Calu3 (cell line): Measurements from ENCODE around the gene MAP4K5. TPM values are rescaled to one million over a fixed set of nuclear protein-coding genes. Genes with fewer than 3 reads are reported as not detected.
"Not testable (repeated sequence)": the region's sequence is repeated elsewhere in the genome, so short reads cannot be mapped to it uniquely, and the experiment has no call there.

Experiments
- BruUV-seq: library from RNA; stranded (reverse); fragments of 400-500 nt; replicated peaks from 2 replicates; lab custom pipeline; 2021; lab: Mats Ljungman, UMichigan
- CTCF ChIA-PET: fragments of 300-600 bp; sonication (Branson Sonifier 250); formaldehyde crosslinking; loops from one replicate; lab custom pipeline; 2022; ENCODE audit warnings: antibody characterized with exemption; lab: Charles Lee
- DNase-seq: peaks from one replicate; pipeline ENCODE4 v3.0.0; 2022
- H3K27ac Mint-ChIP-seq: one replicate; pipeline ENCODE4 v1.8.0; 2022; ENCODE audit warnings: mixed read lengths; ENCODE audit not compliant: unreplicated experiment
- H3K27me3 Mint-ChIP-seq: one replicate; pipeline ENCODE4 v1.8.0; 2022; ENCODE audit warnings: mixed read lengths; ENCODE audit not compliant: unreplicated experiment
- H3K36me3 Mint-ChIP-seq: one replicate; pipeline ENCODE4 v1.8.0; 2022; ENCODE audit warnings: mild to moderate bottlenecking, moderate library complexity, mixed read lengths; ENCODE audit not compliant: insufficient read depth, unreplicated experiment
- H3K4me1 Mint-ChIP-seq: one replicate; pipeline ENCODE4 v1.8.0; 2022; ENCODE audit warnings: mild to moderate bottlenecking, low read depth, mixed read lengths; ENCODE audit not compliant: unreplicated experiment
- H3K4me3 Mint-ChIP-seq: one replicate; pipeline ENCODE4 v1.8.0; 2022; ENCODE audit warnings: mild to moderate bottlenecking, low read depth, moderate library complexity, mixed read lengths; ENCODE audit not compliant: unreplicated experiment
- H3K9me3 Mint-ChIP-seq: one replicate; pipeline ENCODE4 v1.8.0; 2022; ENCODE audit warnings: low read depth, mixed read lengths; ENCODE audit not compliant: unreplicated experiment
- intact Hi-C: fragments of 100-400 bp; cut with micrococcal nuclease; formaldehyde crosslinking; loops from one replicate; pipeline ENCODE4 v1.10.0; 2022; ENCODE audit not compliant: unreplicated experiment
- total RNA-seq: library from RNA; stranded (reverse); gene quantifications from 2 replicates; pipeline ENCODE4 v1.2.3, GENCODE V29; 2022
- TF ChIP-seq, protein P1 (sequence below): fragments of 200-600 bp; IDR thresholded peaks from one replicate; pipeline ENCODE4 v1.8.0; 2022; ENCODE audit warnings: antibody characterized with exemption; ENCODE audit not compliant: unreplicated experiment

The MAP4K5 gene
- total RNA-seq, 1 experiment from 2014 or later = 67.4 TPM

DNA sequence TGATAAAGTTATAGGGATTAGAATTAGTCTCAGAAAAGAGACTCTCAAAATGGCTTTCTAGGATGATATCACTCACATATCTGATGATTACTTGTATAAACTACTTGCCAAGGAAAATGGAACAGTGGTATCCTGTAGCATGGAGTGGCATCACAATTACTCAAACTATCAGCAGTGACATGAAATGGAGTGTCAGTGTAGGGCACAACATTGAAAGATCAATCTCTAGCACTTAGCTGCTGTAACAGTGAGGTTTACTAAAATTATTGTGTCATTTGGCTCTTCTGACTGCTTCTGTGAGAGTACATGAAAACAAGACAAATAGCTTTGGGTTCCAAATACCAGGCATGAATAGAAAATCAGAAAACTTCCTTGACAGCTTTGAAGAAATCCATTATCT is 6.7 kb upstream of the MAP4K5 start:
- H3K36me3 Mint-ChIP-seq = no peaks in the 10 kb centered on the region
- peaks cover 3% of the 10 kb centered on the region for H3K9me3 Mint-ChIP-seq
- no peak overlapping the region for H3K4me3 Mint-ChIP-seq
- H3K27me3 Mint-ChIP-seq = no peaks in the 10 kb centered on the region
- no TSS peak for BruUV-seq
- intact Hi-C loops = loop anchor here (10.0 kb wide), 2 partner anchors 424 to 674 kb away; partner anchors contain the start of gene VCPKMT
- DNase-seq = no peak
- H3K27ac Mint-ChIP-seq = no peak overlapping the region
- peaks cover 21% of the 10 kb centered on the region for H3K4me1 Mint-ChIP-seq
- CTCF ChIA-PET = no interaction called here
- TF ChIP-seq, protein P1, sequence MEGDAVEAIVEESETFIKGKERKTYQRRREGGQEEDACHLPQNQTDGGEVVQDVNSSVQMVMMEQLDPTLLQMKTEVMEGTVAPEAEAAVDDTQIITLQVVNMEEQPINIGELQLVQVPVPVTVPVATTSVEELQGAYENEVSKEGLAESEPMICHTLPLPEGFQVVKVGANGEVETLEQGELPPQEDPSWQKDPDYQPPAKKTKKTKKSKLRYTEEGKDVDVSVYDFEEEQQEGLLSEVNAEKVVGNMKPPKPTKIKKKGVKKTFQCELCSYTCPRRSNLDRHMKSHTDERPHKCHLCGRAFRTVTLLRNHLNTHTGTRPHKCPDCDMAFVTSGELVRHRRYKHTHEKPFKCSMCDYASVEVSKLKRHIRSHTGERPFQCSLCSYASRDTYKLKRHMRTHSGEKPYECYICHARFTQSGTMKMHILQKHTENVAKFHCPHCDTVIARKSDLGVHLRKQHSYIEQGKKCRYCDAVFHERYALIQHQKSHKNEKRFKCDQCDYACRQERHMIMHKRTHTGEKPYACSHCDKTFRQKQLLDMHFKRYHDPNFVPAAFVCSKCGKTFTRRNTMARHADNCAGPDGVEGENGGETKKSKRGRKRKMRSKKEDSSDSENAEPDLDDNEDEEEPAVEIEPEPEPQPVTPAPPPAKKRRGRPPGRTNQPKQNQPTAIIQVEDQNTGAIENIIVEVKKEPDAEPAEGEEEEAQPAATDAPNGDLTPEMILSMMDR = no peak

DNA sequence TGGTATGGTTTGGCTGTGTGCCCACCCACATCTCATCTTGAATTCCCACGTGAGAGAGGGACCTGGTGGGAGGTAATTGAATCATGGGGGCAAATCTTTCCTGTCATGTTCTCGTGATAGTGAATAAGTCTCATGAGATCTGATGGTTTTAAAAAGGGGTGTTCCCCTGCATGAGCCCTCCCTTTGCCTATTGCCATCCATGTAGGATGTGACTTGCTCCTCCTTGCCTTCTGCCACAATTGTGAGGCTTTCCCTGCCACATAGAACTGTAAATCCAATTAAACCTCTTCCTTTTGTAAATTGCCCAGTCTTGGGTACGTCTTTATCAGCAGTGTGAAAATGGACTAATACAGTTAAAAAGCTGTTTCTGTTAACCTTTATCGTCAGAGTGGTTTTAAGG is 5.7 kb upstream of the MAP4K5 start:
- H3K9me3 Mint-ChIP-seq, DNase-seq, CTCF ChIA-PET, H3K4me3 Mint-ChIP-seq, H3K27me3 Mint-ChIP-seq, BruUV-seq, H3K27ac Mint-ChIP-seq, H3K36me3 Mint-ChIP-seq: not testable (repeated sequence)
- peaks cover 27% of the 10 kb centered on the region for H3K4me1 Mint-ChIP-seq
- intact Hi-C loops = loop anchor here (10.0 kb wide), 2 partner anchors 423 to 673 kb away; partner anchors contain the start of gene VCPKMT

DNA sequence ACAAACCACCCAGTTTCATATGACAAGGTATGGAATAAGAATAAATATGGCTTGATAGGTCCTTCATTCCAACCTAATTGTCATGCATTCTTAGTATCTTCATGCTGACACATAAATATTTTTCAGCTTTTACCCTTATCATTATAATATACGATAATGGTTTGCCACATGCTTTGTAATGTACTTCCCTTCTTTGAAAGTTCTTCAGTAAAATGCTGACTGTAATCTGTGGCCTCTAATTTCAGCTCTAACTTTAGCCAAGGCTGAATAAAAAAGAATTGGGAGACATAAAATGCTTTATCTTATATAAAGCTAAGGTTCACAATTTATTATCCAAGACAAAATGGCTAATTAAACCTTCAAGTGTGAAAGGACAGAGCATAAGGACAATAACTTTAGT is 2.6 kb upstream of the MAP4K5 start:
- TF ChIP-seq, protein P1 = no peak

DNA sequence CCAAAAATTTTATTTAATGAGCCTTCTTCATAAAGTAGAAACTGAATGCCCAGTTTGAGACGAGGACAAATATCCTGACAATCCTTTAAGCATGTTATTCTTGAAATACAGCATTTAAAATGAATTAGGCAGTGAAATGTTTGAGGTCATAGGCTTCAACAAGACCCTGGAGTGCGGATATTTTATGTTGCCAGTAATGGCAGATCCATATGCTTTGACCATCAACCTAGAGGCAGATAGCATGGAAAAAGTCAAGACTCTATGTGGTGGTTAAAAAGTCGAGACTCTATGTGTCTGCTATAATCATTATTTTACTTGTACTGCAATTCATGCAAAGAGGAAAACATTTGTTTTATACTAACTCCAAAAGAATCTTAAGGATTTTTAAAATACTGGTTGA is 2.0 kb upstream of the MAP4K5 start:
- intact Hi-C loops = loop anchor here (5.0 to 10.0 kb wide), 4 partner anchors 92 to 670 kb away; partner anchors contain the start of genes CDKL1 and VCPKMT
- no peak overlapping the region for H3K4me3 Mint-ChIP-seq
- peaks cover 33% of the 10 kb centered on the region for H3K36me3 Mint-ChIP-seq
- H3K9me3 Mint-ChIP-seq = peaks cover 3% of the 10 kb centered on the region
- peaks cover 20% of the 10 kb centered on the region for H3K4me1 Mint-ChIP-seq
- CTCF ChIA-PET = no interaction called here
- H3K27me3 Mint-ChIP-seq = no peaks in the 10 kb centered on the region
- TF ChIP-seq, protein P1 = no peak
- no TSS peak for BruUV-seq
- DNase-seq = no peak
- no peak overlapping the region for H3K27ac Mint-ChIP-seq

More for the DNA sequence above, 2.6 kb upstream of the MAP4K5 start:
- no peak overlapping the region for H3K27ac Mint-ChIP-seq
- peaks cover 3% of the 10 kb centered on the region for H3K9me3 Mint-ChIP-seq
- CTCF ChIA-PET = no interaction called here
- DNase-seq = no peak
- intact Hi-C loops = loop anchor here (5.0 to 10.0 kb wide), 4 partner anchors 93 to 670 kb away; partner anchors contain the start of genes CDKL1 and VCPKMT
- peaks cover 28% of the 10 kb centered on the region for H3K36me3 Mint-ChIP-seq
- peaks cover 20% of the 10 kb centered on the region for H3K4me1 Mint-ChIP-seq
- no TSS peak for BruUV-seq
- no peak overlapping the region for H3K4me3 Mint-ChIP-seq
- no peaks in the 10 kb centered on the region for H3K27me3 Mint-ChIP-seq

DNA sequence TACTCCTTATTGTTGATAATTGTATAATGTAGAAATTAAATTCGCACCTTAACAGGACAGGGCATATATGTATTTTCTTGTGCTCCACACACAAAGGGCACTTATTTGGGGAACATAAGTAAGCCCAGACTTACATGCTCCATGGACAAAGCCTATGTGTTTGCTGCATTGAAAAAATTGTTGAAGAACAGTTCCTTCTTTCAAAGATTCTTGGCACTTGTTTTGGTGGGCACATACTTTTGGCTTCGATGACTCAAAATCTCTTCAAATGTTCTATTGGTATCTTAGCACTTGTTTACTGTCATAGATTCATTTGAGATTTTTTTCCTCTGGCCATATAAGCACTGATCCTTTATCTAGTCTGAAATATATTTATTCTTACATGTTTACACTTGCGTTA is 1.4 kb upstream of the MAP4K5 start:
- no peaks in the 10 kb centered on the region for H3K27me3 Mint-ChIP-seq
- H3K4me3 Mint-ChIP-seq = no peak overlapping the region
- CTCF ChIA-PET = no interaction called here
- no peak for DNase-seq
- H3K9me3 Mint-ChIP-seq = peaks cover 3% of the 10 kb centered on the region
- intact Hi-C loops = loop anchor here (1.0 to 10.0 kb wide), 5 partner anchors 92 to 669 kb away; partner anchors contain the start of genes CDKL1 and VCPKMT
- H3K4me1 Mint-ChIP-seq = peaks cover 24% of the 10 kb centered on the region
- no TSS peak for BruUV-seq
- peaks cover 33% of the 10 kb centered on the region for H3K36me3 Mint-ChIP-seq
- no peak overlapping the region for H3K27ac Mint-ChIP-seq
- TF ChIP-seq, protein P1 = no peak
